Sigmoid colon (tissue), 7 donors: ENCODE measurements around the gene FTCD. TPM values are rescaled to one million over a fixed set of nuclear protein-coding genes. Genes with fewer than 3 reads are reported as not detected.
A peak's percentile ranks its signal among the peaks of the same experiment; 100 is the strongest.

Experiments
- DNase-seq: peaks from one replicate; pipeline ENCODE4 v3.0.0-alpha.2; 2019
- H3K27ac ChIP-seq, 4 donors: fragments of 200-600 bp; sonication (generic); one replicate each; pipeline ENCODE4 v1.5.1; 2016 to 2019; ENCODE audit warnings: mild to moderate bottlenecking in 1 of 4
- H3K27me3 ChIP-seq, 3 donors: fragments of 200-600 bp; sonication (generic); one replicate each; pipeline ENCODE4 v1.5.1; 2019; ENCODE audit warnings: mild to moderate bottlenecking in 1 of 3
- H3K36me3 ChIP-seq, 4 donors: fragments of 200-600 bp; sonication (generic); one replicate each; pipeline ENCODE4 v1.5.1; 2016 to 2019
- H3K4me1 ChIP-seq, 4 donors: fragments of 200-600 bp; sonication (generic); one replicate each; pipeline ENCODE4 v1.5.1; 2017 to 2019
- H3K4me3 ChIP-seq, 4 donors: fragments of 200-600 bp; sonication (generic); one replicate each; pipeline ENCODE4 v1.5.1; 2017 to 2019; ENCODE audit warnings: mild to moderate bottlenecking in 2 of 4, moderate library complexity in 1 of 4
- H3K9me3 ChIP-seq, 4 donors: fragments of 200-600 bp in 3 of 4; sonication (generic) in 3 of 4; one replicate each; pipeline versions ENCODE4 v1.5.1 to v1.6.1; 2013 to 2019
- EP300 ChIP-seq, 4 donors: sonication (generic); formaldehyde crosslinking; IDR thresholded peaks; one replicate each; pipeline ENCODE4 v1.6.1; 2017; ENCODE audit warnings: antibody characterized with exemption in 4 of 4
- POLR2A ChIP-seq, 2 donors: fragments of 450-650 bp; IDR thresholded peaks; one replicate each; pipeline ENCODE4 v1.6.1; 2016; ENCODE audit warnings: antibody characterized with exemption in 2 of 2, mild to moderate bottlenecking in 2 of 2, moderate library complexity in 2 of 2
- POLR2AphosphoS5 ChIP-seq, 4 donors: sonication (generic); formaldehyde crosslinking; IDR thresholded peaks; one replicate each; pipeline ENCODE4 v1.6.1; 2017; ENCODE audit warnings: antibody characterized with exemption in 4 of 4
- WGBS, 2 donors: extraction: QIAGEN DNeasy Blood & Tissue Kit; methylation state at CpG; one replicate each; pipeline ENCODE4 v1.1.7; 2013; 5-methylcytosine and 5-hydroxymethylcytosine counted together
- intact Hi-C: fragments of 100-400 bp; cut with DNase I; formaldehyde crosslinking; loops from one replicate; pipeline ENCODE4 v1.15.1; 2023
- polyA plus RNA-seq, 3 donors: library from polyadenylated mRNA; stranded (reverse); fragments of 200-250 nt; gene quantifications; one replicate each; pipeline ENCODE4 v1.2.3, GENCODE V29; 2013
- total RNA-seq, 4 donors: library from RNA; depleted of rRNA; stranded (reverse); fragments of >200 nt; gene quantifications; one replicate each; pipeline ENCODE4 v1.1.0, GENCODE V29; 2016
- TF ChIP-seq, protein P1 (sequence below), 4 experiments: fragments of 450-650 bp in 3 of 4; fragments of 200-600 bp in 1 of 4; IDR thresholded peaks; one replicate each; pipeline ENCODE4 v1.5.1; 2016 to 2019; ENCODE audit warnings: antibody characterized with exemption in 4 of 4, mild to moderate bottlenecking in 3 of 4, moderate library complexity in 2 of 4
- donor health status: healthy with polysubstance abuse.
- donor health status: Bipolar disorder and iron deficiency.
- donor health status: healthy.

FTCD gene
- total and polyA plus RNA-seq, 7 donors = 0.20 to 1.4 TPM; not detected in 5

DNA sequence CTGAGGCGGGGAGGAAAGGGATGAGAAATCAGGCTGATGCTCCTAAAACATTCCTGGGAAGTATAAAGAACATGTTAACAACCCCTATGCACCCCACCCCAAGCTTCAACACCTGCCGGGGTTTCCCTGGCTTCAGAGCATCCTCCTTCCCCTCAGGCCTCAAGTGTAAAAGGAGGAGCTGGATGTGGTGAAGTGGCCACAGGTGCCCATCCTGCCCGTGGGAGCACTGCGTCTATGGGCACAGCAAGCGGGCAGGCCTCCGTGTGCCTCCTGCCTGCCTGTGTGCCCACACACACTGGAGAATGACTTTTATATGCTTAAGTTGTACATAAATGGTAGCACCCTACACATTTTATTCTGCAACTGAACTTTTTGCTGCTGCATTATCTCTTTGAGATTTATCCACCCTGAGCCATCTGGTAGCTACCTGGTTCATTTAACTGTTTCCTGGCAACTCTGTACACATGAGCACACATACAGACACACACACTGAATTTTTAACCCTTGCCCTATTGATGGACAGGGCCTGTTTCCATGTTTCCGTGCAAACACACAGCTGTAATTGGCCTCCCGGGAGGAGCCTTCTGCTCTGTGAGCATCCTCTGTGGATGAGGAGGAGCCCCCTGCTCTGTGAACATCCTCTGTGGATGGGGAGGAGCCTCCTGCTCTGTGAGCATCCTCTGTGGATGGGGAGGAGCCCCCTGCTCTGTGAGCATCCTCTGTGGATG is 13.4 kb upstream of the FTCD start:
- 70 to 81% methylated on average over 8 of the region's 8 CpGs for WGBS, 2 donors
- no peak overlapping the region for H3K27ac ChIP-seq
- no peaks in the 10 kb centered on the region for H3K4me1 ChIP-seq
- H3K9me3 ChIP-seq = no peaks in the 10 kb centered on the region
- H3K4me3 ChIP-seq = no peak overlapping the region
- H3K27me3 ChIP-seq = peaks cover 0 to 8% (median 0%) of the 10 kb centered on the region in 3 donors
- intact Hi-C loops = no loop called here
- H3K36me3 ChIP-seq = no peaks in the 10 kb centered on the region
- TF ChIP-seq, protein P1, sequence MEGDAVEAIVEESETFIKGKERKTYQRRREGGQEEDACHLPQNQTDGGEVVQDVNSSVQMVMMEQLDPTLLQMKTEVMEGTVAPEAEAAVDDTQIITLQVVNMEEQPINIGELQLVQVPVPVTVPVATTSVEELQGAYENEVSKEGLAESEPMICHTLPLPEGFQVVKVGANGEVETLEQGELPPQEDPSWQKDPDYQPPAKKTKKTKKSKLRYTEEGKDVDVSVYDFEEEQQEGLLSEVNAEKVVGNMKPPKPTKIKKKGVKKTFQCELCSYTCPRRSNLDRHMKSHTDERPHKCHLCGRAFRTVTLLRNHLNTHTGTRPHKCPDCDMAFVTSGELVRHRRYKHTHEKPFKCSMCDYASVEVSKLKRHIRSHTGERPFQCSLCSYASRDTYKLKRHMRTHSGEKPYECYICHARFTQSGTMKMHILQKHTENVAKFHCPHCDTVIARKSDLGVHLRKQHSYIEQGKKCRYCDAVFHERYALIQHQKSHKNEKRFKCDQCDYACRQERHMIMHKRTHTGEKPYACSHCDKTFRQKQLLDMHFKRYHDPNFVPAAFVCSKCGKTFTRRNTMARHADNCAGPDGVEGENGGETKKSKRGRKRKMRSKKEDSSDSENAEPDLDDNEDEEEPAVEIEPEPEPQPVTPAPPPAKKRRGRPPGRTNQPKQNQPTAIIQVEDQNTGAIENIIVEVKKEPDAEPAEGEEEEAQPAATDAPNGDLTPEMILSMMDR (IDR thresholded peaks at IDR 0.05) = no peak
- TF ChIP-seq EP300 (IDR thresholded peaks at IDR 0.05) = no peak
- no peak for TF ChIP-seq POLR2A (IDR thresholded peaks at IDR 0.05)
- no peak for TF ChIP-seq POLR2AphosphoS5 (IDR thresholded peaks at IDR 0.05)
- DNase-seq = peak; percentile 12

DNA sequence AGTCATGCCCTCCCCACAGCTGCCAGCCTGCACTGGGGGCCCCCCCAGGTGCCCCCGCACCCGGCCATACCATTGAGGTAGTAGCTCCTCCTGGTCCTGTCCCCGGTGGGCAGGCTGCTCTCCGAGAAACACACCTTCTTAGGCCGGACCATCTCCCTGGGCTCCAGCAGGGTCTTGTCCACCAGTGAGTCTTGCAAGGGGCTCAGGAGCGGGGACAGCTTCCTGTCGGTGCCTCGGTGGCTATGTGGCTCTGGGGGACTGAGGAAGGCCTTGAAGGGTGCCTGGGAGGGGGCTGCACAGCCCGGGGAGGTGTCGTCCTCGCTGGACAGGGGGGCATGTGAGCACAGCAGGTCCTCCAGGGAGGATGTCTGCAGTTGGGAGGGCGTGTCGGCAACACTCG is 12.9 kb upstream of the FTCD start:
- Histone ChIP-seq H3K36me3 (no peaks in the 10 kb centered on the region), H3K27me3 (peaks cover 0 to 14% (median 0%) of the 10 kb centered on the region in 3 donors), H3K4me3 (no peak overlapping the region), H3K27ac (no peak overlapping the region), H3K4me1 (no peaks in the 10 kb centered on the region), H3K9me3 (no peaks in the 10 kb centered on the region)
- peak; percentile 56 for DNase-seq
- WGBS, 2 donors = 83 to 92% methylated on average over 14 of the region's 14 CpGs
- intact Hi-C loops = no loop called here
- TF ChIP-seq, protein P1 (IDR thresholded peaks at IDR 0.05) = no peak
- TF ChIP-seq POLR2AphosphoS5 (IDR thresholded peaks at IDR 0.05) = no peak
- no peak for TF ChIP-seq POLR2A (IDR thresholded peaks at IDR 0.05)
- TF ChIP-seq EP300 (IDR thresholded peaks at IDR 0.05) = no peak

DNA sequence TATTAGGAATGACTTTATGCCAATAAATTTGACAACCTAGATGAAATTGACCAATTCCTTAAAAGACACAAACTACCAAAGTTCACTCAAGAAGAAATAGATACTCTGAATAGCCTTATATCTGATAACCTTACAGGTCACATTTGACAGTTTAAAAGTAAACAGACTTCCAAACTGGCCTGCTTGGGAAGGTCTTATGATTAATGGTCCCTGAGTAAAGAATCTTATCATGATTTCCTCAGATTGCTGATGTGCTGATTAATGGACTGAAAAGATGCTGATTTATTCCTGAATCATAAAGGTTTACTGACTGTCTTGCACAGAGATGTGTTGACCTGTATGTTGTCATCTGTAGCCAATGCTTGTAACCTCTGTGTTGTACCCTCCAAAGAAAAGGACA is 9.7 kb upstream of the FTCD start:
- intact Hi-C loops = no loop called here
- H3K27ac ChIP-seq = no peak overlapping the region
- no peaks in the 10 kb centered on the region for H3K9me3 ChIP-seq
- H3K36me3 ChIP-seq = no peaks in the 10 kb centered on the region
- no peak overlapping the region for H3K4me3 ChIP-seq
- peaks cover 0 to 14% (median 0%) of the 10 kb centered on the region in 4 donors for H3K4me1 ChIP-seq
- H3K27me3 ChIP-seq = peaks cover 0 to 36% (median 0%) of the 10 kb centered on the region in 3 donors
- DNase-seq = no peak
- TF ChIP-seq, protein P1 (IDR thresholded peaks at IDR 0.05) = no peak
- TF ChIP-seq EP300 (IDR thresholded peaks at IDR 0.05) (no peak), POLR2A (IDR thresholded peaks at IDR 0.05) (no peak), POLR2AphosphoS5 (IDR thresholded peaks at IDR 0.05) (no peak)

DNA sequence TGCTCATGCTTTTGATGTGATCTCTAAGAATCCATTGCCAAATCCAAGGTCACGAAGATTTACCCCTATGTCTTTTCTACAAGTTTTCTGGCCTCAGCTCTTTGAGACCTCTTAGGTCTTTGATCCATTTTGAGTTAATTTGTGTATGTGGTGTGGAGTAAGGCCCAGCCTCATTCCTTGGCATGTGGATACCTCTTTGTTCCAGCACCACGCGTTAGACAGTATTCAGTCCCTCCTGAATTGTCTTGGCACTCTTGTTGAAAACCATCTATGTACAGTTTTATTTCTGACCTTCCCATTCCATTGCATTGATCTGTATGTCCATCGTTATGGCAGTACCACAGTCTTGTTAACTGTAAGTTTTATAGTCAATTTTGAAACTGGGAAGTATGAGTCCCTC is 8.0 kb upstream of the FTCD start:
- H3K36me3 ChIP-seq = no peaks in the 10 kb centered on the region
- no peaks in the 10 kb centered on the region for H3K9me3 ChIP-seq
- no peak for TF ChIP-seq POLR2AphosphoS5 (IDR thresholded peaks at IDR 0.05)
- TF ChIP-seq, protein P1 (IDR thresholded peaks at IDR 0.05) = no peak
- no peak for TF ChIP-seq EP300 (IDR thresholded peaks at IDR 0.05)
- TF ChIP-seq POLR2A (IDR thresholded peaks at IDR 0.05) = no peak
- WGBS, 2 donors = 81 to 93% methylated on average over 4 of the region's 4 CpGs
- H3K27ac ChIP-seq = no peak overlapping the region
- intact Hi-C loops = no loop called here
- DNase-seq = no peak
- H3K27me3 ChIP-seq = peaks cover 0 to 36% (median 0%) of the 10 kb centered on the region in 3 donors
- no peak overlapping the region for H3K4me3 ChIP-seq
- H3K4me1 ChIP-seq = peaks cover 0 to 14% (median 0%) of the 10 kb centered on the region in 4 donors
